MM.1S (cell line): ENCODE measurements around the gene TMEM37.

ENCODE experiments used
- DNase-seq: peaks from one replicate; pipeline ENCODE4 v3.0.0-alpha.2; 2015
- H2AFZ ChIP-seq: fragments of 300-600 bp; sonication (generic); 2 replicates; pipeline ENCODE4 v1.6.0; 2016; ENCODE audit warnings: antibody characterized with exemption, low read length
- H3F3A ChIP-seq: fragments of 300-600 bp; sonication (generic); 2 replicates; pipeline ENCODE4 v1.6.1; 2016; ENCODE audit warnings: mild to moderate bottlenecking, antibody characterized with exemption, low read length, moderate library complexity, mixed read lengths; ENCODE audit not compliant: insufficient read depth
- H3K27ac ChIP-seq: fragments of 300-600 bp; sonication (generic); 2 replicates; pipeline ENCODE4 v1.5.1; 2016; ENCODE audit warnings: mild to moderate bottlenecking, low read length
- H3K27me3 ChIP-seq: fragments of 300-600 bp; sonication (generic); replicated peaks from 2 replicates; pipeline ENCODE4 v1.6.0; 2016; ENCODE audit warnings: low read length; ENCODE audit not compliant: insufficient read depth
- H3K36me3 ChIP-seq: fragments of 300-600 bp; sonication (generic); replicated peaks from 2 replicates; pipeline ENCODE4 v1.6.1; 2016; ENCODE audit warnings: mild to moderate bottlenecking, low read length, mixed read lengths; ENCODE audit not compliant: insufficient read depth
- H3K4me1 ChIP-seq: fragments of 300-600 bp; sonication (generic); 2 replicates; pipeline ENCODE4 v1.6.1; 2016; ENCODE audit warnings: low read length, mixed read lengths
- H3K4me2 ChIP-seq: fragments of 300-600 bp; sonication (generic); 2 replicates; pipeline ENCODE4 v1.6.0; 2016; ENCODE audit warnings: low read depth, low read length
- H3K4me3 ChIP-seq: fragments of 300-600 bp; sonication (generic); 2 replicates; pipeline ENCODE4 v1.5.1; 2016; ENCODE audit warnings: low read length, mixed read lengths
- H3K79me2 ChIP-seq: fragments of 300-600 bp; sonication (generic); 2 replicates; pipeline ENCODE4 v1.6.1; 2016; ENCODE audit warnings: mixed run types, low read length, mixed read lengths
- H3K9ac ChIP-seq: fragments of 300-600 bp; sonication (generic); 2 replicates; pipeline ENCODE4 v1.6.1; 2016; ENCODE audit warnings: low read length, mixed read lengths
- H3K9me2 ChIP-seq: fragments of 300-600 bp; sonication (generic); replicated peaks from 2 replicates; pipeline ENCODE4 v1.6.1; 2016; ENCODE audit warnings: mild to moderate bottlenecking, low read length, mixed read lengths; ENCODE audit not compliant: insufficient read depth
- H3K9me3 ChIP-seq: fragments of 300-600 bp; sonication (generic); replicated peaks from 2 replicates; pipeline ENCODE4 v1.6.1; 2016; ENCODE audit warnings: mild to moderate bottlenecking, low read length, mixed read lengths; ENCODE audit not compliant: insufficient read depth
- H4K20me1 ChIP-seq: fragments of 300-600 bp; sonication (generic); 2 replicates; pipeline ENCODE4 v1.6.1; 2016; ENCODE audit warnings: mild to moderate bottlenecking, low read length, moderate library complexity, mixed read lengths; ENCODE audit not compliant: insufficient read depth
- CTCF ChIP-seq: fragments of 300-600 bp; sonication (generic); IDR thresholded peaks from 2 replicates; pipeline ENCODE4 v1.5.1; 2016; ENCODE audit warnings: antibody characterized with exemption, low read length, mixed read lengths
- EZH2 ChIP-seq: fragments of 300-600 bp; sonication (generic); optimal IDR thresholded peaks from 2 replicates; pipeline ENCODE3; 2017; ENCODE audit warnings: low read depth, mild to moderate bottlenecking, antibody characterized with exemption, low read length, mixed read lengths
- EZH2phosphoT487 ChIP-seq: fragments of 300-600 bp; sonication (generic); IDR thresholded peaks from 2 replicates; pipeline ENCODE4 v1.6.1; 2018; ENCODE audit warnings: antibody characterized with exemption, low read length

Gene TMEM37

DNA sequence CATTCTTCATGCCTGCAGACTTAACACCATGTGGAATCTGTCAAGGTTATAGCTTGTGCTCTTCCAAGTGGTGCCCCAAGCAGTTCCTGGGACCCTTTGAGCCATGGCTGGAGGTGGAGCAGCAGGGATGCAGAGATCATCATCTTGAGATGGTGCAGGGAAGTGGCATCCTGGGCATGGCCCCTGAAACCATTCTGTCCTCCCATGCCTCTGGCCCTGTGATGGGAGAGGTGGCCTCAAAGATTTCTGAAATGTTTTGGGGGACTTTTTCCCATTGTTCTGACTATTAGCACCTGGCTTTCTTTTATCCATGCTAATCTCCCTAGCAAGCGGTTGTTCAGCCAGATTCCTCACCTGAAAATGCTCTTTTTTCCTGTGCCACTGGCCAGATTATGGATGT lies 10.3 kb upstream of the TMEM37 start:
- no peaks in the 10 kb centered on the region for H3K36me3 ChIP-seq
- no peak overlapping the region for H3K4me2 ChIP-seq
- H3F3A ChIP-seq, result no peaks in the 10 kb centered on the region
- H3K4me3 ChIP-seq, result no peak overlapping the region
- H3K9me3 ChIP-seq, result no peaks in the 10 kb centered on the region
- H4K20me1 ChIP-seq, result no peaks in the 10 kb centered on the region
- H3K79me2 ChIP-seq, result no peaks in the 10 kb centered on the region
- TF ChIP-seq EZH2 (no peak), CTCF (no peak), EZH2phosphoT487 (no peak)
- DNase-seq, result no peak
- no peaks in the 10 kb centered on the region for H3K27me3 ChIP-seq
- H2AFZ ChIP-seq, result no peak overlapping the region
- no peak overlapping the region for H3K27ac ChIP-seq
- H3K4me1 ChIP-seq, result no peaks in the 10 kb centered on the region
- no peak overlapping the region for H3K9ac ChIP-seq
- no peaks in the 10 kb centered on the region for H3K9me2 ChIP-seq

GRCh38 chr2:119421741-119422140 lies 9.9 kb upstream of the TMEM37 start:
- Histone ChIP-seq H3K79me2 (no peaks in the 10 kb centered on the region), H3F3A (no peaks in the 10 kb centered on the region), H3K4me2 (no peak overlapping the region), H4K20me1 (no peaks in the 10 kb centered on the region), H3K9me2 (no peaks in the 10 kb centered on the region), H3K4me3 (no peak overlapping the region), H3K27ac (no peak overlapping the region), H3K4me1 (no peaks in the 10 kb centered on the region), H3K9me3 (no peaks in the 10 kb centered on the region), H3K9ac (no peak overlapping the region), H3K27me3 (no peaks in the 10 kb centered on the region), H2AFZ (no peak overlapping the region), H3K36me3 (no peaks in the 10 kb centered on the region)
- TF ChIP-seq EZH2phosphoT487, result no peak
- no peak for TF ChIP-seq CTCF
- TF ChIP-seq EZH2, result no peak
- no peak for DNase-seq

DNA sequence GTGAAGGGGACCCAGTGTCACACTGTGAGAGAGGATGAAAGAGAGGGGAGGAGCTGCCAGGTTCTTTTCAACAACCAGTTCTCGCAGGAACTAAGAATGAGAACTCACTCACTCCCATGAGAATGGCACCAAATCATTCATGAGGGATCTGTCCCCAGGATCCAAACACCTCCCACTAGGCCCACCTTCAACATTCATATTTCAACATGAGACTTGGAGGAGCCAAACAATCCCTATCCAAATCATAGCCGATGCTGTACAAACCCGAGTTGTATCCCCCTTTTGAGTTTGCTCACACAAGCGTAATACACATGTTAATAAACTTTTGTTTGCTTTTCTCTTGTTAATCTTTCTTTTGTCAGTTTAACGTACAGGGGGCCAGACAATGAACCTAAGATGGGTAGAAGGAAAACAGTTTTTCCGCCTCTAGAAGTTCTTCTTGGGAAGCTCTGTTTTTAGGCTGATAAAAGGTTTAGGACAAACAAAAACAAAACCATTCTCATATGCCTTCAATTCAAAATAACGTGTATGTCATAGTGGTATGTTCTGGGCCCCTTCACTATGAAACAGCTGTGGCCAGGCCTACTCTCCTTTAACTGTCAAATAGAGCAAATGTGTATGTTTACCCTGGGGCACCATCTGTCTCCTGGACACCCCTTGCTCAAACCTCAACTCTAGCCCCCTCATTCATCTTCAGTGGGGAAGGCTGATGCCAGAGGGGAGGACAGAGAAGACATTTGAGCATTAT lies 9.1 kb upstream of the TMEM37 start:
- Histone ChIP-seq H3K4me2 (no peak overlapping the region), H3F3A (no peaks in the 10 kb centered on the region), H3K27ac (no peak overlapping the region), H3K9ac (no peak overlapping the region), H3K79me2 (no peaks in the 10 kb centered on the region), H3K36me3 (no peaks in the 10 kb centered on the region), H3K27me3 (no peaks in the 10 kb centered on the region), H3K4me3 (no peak overlapping the region), H2AFZ (no peak overlapping the region), H3K9me3 (no peaks in the 10 kb centered on the region), H4K20me1 (no peaks in the 10 kb centered on the region), H3K9me2 (no peaks in the 10 kb centered on the region), H3K4me1 (no peaks in the 10 kb centered on the region)
- TF ChIP-seq EZH2phosphoT487 (no peak), CTCF (no peak), EZH2 (no peak)
- DNase-seq, result no peak
